ENCODE data around the gene ATOX1.

ATOX1 gene

GRCh38 chr5:151764801-151765200 is 6.4 kb upstream of the ATOX1 start:
- no peak for TF ChIP-seq SIN3A (IDR thresholded peaks at IDR 0.05; ENCODE audit: borderline replicate concordance, insufficient read depth, low read length)
- no peak for TF ChIP-seq FOXP2 (optimal IDR thresholded peaks at IDR 0.05; ENCODE audit: borderline replicate concordance, extremely low read depth, extremely low read length, insufficient read depth)
- no peak for TF ChIP-seq REST (IDR thresholded peaks at IDR 0.05; ENCODE audit: insufficient read depth in 1 of 2, low read depth in 2 of 2, low read length in 2 of 2)
- TF ChIP-seq POLR2AphosphoS5 (IDR thresholded peaks at IDR 0.05; ENCODE audit: low read depth, low read length) = no peak
- no peak for TF ChIP-seq TAF1 (IDR thresholded peaks at IDR 0.05; ENCODE audit: borderline replicate concordance, insufficient read depth, low read length)

- TF ChIP-seq POLR2AphosphoS5 (IDR thresholded peaks at IDR 0.05; ENCODE audit: low read depth, low read length) (no peak), FOXP2 (optimal IDR thresholded peaks at IDR 0.05; ENCODE audit: borderline replicate concordance, extremely low read depth, extremely low read length, insufficient read depth) (no peak), REST (IDR thresholded peaks at IDR 0.05; ENCODE audit: insufficient read depth in 1 of 2, low read depth in 2 of 2, low read length in 2 of 2) (no peak), SIN3A (IDR thresholded peaks at IDR 0.05; ENCODE audit: borderline replicate concordance, insufficient read depth, low read length) (no peak), TAF1 (IDR thresholded peaks at IDR 0.05; ENCODE audit: borderline replicate concordance, insufficient read depth, low read length) (no peak)
Measured at GRCh38 chr5:151758141-151758429, 346 bp downstream of the ATOX1 start.

- no peak for TF ChIP-seq SIN3A (IDR thresholded peaks at IDR 0.05; ENCODE audit: borderline replicate concordance, insufficient read depth, low read length)
Measured at GRCh38 chr5:151757233-151758140, 944 bp downstream of the ATOX1 start.

- TF ChIP-seq FOXP2 (optimal IDR thresholded peaks at IDR 0.05; ENCODE audit: borderline replicate concordance, extremely low read depth, extremely low read length, insufficient read depth) (no peak), REST (IDR thresholded peaks at IDR 0.05; ENCODE audit: insufficient read depth in 1 of 2, low read depth in 2 of 2, low read length in 2 of 2) (no peak), SIN3A (IDR thresholded peaks at IDR 0.05; ENCODE audit: borderline replicate concordance, insufficient read depth, low read length) (no peak), TAF1 (IDR thresholded peaks at IDR 0.05; ENCODE audit: borderline replicate concordance, insufficient read depth, low read length) (no peak), POLR2AphosphoS5 (IDR thresholded peaks at IDR 0.05; ENCODE audit: low read depth, low read length) (no peak)
Measured at GRCh38 chr5:151755383-151755782, 3.0 kb downstream of the ATOX1 start.

GRCh38 chr5:151751593-151751992 is 6.8 kb downstream of the ATOX1 start:
- TF ChIP-seq POLR2AphosphoS5 (IDR thresholded peaks at IDR 0.05; ENCODE audit: low read depth, low read length) = no peak
- no peak for TF ChIP-seq SIN3A (IDR thresholded peaks at IDR 0.05; ENCODE audit: borderline replicate concordance, insufficient read depth, low read length)
- TF ChIP-seq REST (IDR thresholded peaks at IDR 0.05; ENCODE audit: insufficient read depth in 1 of 2, low read depth in 2 of 2, low read length in 2 of 2) = no peak
- TF ChIP-seq TAF1 (IDR thresholded peaks at IDR 0.05; ENCODE audit: borderline replicate concordance, insufficient read depth, low read length) = no peak
- TF ChIP-seq FOXP2 (optimal IDR thresholded peaks at IDR 0.05; ENCODE audit: borderline replicate concordance, extremely low read depth, extremely low read length, insufficient read depth) = no peak

Data from PFSK-1 (cell line).